HG02571 (cell line): ENCODE measurements around the gene ZBTB44.
A peak's percentile ranks its signal among the peaks of the same experiment; 100 is the strongest.
"Not testable (repeated sequence)": the region's sequence is repeated elsewhere in the genome, so short reads cannot be mapped to it uniquely, and the experiment has no call there.

Source experiments
- ATAC-seq: cut with Tn5 transposase; IDR thresholded peaks from one replicate; pipeline ENCODE4 v1.9.1; 2021; ENCODE audit warnings: mild to moderate bottlenecking, moderate library complexity; ENCODE audit not compliant: unreplicated experiment

ZBTB44 gene

GRCh38 chr11:130202009-130202817 is 112.5 kb downstream of the ZBTB44 start:
- no peak for ATAC-seq

- ATAC-seq = no peak
These were observed 113.7 kb downstream of the ZBTB44 start for GRCh38 chr11:130201026-130201425.

- ATAC-seq = no peak
These were observed 114.9 kb downstream of the ZBTB44 start for GRCh38 chr11:130199792-130200191.

- no peak for ATAC-seq
These were observed 115.8 kb downstream of the ZBTB44 start for GRCh38 chr11:130198964-130199363.

- no peak for ATAC-seq
These were observed 116.4 kb downstream of the ZBTB44 start for GRCh38 chr11:130198292-130198691.

GRCh38 chr11:130197386-130198035 is 117.2 kb downstream of the ZBTB44 start:
- ATAC-seq = no peak

- no peak for ATAC-seq
These were observed 120.3 kb downstream of the ZBTB44 start for GRCh38 chr11:130194241-130195023.

GRCh38 chr11:130193551-130193950 is 121.2 kb downstream of the ZBTB44 start:
- not testable (repeated sequence) for ATAC-seq

GRCh38 chr11:130192845-130193267 is 121.9 kb downstream of the ZBTB44 start:
- no peak for ATAC-seq

- no peak for ATAC-seq
These were observed 122.8 kb downstream of the ZBTB44 start for GRCh38 chr11:130191896-130192295.

- no peak for ATAC-seq
These were observed 124.3 kb downstream of the ZBTB44 start for GRCh38 chr11:130190371-130190881.

- ATAC-seq = no peak
These were observed 125.1 kb downstream of the ZBTB44 start for GRCh38 chr11:130189492-130190210.

- ATAC-seq = no peak
These were observed 126.0 kb downstream of the ZBTB44 start for GRCh38 chr11:130188585-130189347.

- ATAC-seq = no peak
These were observed 126.7 kb downstream of the ZBTB44 start for GRCh38 chr11:130188047-130188446.

GRCh38 chr11:130187096-130187495 is 127.6 kb downstream of the ZBTB44 start:
- no peak for ATAC-seq

- no peak for ATAC-seq
These were observed 130.7 kb downstream of the ZBTB44 start for GRCh38 chr11:130183878-130184610.

GRCh38 chr11:130181295-130182272 is 133.1 kb downstream of the ZBTB44 start:
- peak; percentile 61 for ATAC-seq

- ATAC-seq = no peak
These were observed 133.8 kb downstream of the ZBTB44 start for GRCh38 chr11:130180896-130181294.
